Measurements from ENCODE around the gene PLEKHA1.

- TF ChIP-seq EZH2 (IDR thresholded peaks at IDR 0.05) = no peak
- no peak for TF ChIP-seq POLR2AphosphoS5 (IDR thresholded peaks at IDR 0.05; ENCODE audit: borderline replicate concordance, low read depth, low read length)
These were observed 29.7 kb upstream of the PLEKHA1 start for GRCh38 chr10:122344741-122345258.

Measured in SK-N-MC (cell line).